B cell (primary cell): ENCODE data around the gene NOP9.

Experiments used
- EZH2 ChIP-seq: IDR thresholded peaks from 2 replicates; pipeline ENCODE4 v1.6.1; 2012; ENCODE audit warnings: borderline replicate concordance, low read depth, mild to moderate bottlenecking, moderate library complexity, low read length; ENCODE audit not compliant: insufficient read depth, poor library complexity, severe bottlenecking
- TF ChIP-seq, protein P1 (sequence below): fragments of 200-600 bp; IDR thresholded peaks from one replicate; pipeline ENCODE4 v1.8.0; 2022; ENCODE audit warnings: antibody characterized with exemption, mild to moderate bottlenecking

DNA sequence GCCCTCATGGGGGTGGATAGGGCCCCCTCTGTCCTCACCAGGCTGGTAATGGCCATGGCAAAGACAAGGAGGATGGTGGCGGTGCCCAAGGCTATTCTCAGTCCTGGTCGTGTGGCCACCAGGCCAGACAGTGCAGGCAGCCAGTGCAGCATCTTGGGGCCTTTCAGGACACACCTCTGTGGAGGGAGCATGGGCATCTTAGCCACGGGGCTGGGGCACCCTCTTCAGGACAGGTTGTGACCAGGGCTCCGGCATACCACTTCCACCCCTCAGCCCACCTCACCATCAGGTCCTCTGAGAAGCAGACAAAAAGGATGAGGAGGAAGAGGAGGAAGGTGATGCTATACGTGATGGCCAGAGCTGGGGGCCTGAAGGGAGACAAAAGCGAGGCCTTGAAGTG is 24.4 kb downstream of the NOP9 start:
- TF ChIP-seq, protein P1, sequence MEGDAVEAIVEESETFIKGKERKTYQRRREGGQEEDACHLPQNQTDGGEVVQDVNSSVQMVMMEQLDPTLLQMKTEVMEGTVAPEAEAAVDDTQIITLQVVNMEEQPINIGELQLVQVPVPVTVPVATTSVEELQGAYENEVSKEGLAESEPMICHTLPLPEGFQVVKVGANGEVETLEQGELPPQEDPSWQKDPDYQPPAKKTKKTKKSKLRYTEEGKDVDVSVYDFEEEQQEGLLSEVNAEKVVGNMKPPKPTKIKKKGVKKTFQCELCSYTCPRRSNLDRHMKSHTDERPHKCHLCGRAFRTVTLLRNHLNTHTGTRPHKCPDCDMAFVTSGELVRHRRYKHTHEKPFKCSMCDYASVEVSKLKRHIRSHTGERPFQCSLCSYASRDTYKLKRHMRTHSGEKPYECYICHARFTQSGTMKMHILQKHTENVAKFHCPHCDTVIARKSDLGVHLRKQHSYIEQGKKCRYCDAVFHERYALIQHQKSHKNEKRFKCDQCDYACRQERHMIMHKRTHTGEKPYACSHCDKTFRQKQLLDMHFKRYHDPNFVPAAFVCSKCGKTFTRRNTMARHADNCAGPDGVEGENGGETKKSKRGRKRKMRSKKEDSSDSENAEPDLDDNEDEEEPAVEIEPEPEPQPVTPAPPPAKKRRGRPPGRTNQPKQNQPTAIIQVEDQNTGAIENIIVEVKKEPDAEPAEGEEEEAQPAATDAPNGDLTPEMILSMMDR: no peak
- no peak for TF ChIP-seq EZH2
